HG02973 (cell line): ENCODE results near the gene ADH7.

Experiments used
- ATAC-seq: cut with Tn5 transposase; IDR thresholded peaks from one replicate; pipeline ENCODE4 v1.9.1; 2021; ENCODE audit warnings: moderate library complexity; ENCODE audit not compliant: unreplicated experiment

The ADH7 gene

DNA sequence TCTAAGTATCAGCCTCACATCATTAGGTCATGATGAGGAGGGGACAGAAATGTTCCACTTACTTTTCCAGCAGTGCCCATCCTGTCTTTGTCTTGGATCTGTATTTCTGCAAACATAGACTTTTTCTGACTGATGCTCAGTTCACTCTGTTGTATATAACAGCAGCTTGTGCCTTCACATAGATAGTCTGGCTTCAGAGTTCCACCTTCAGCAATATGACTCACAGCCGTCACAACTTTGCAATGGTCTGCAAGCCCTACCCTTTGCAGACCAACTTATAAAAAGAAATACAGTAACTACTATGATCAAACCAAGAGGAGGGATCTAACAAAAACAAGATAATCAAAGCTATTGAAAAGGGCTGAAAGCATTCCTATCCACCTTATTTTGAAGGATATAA is at the start of gene ADH7:
Gene ADH7 (minus strand): TSS at position 189 of the 400 bp plus-strand sequence. CDS start 109 bp downstream, at position 80.
- no peak for ATAC-seq

DNA sequence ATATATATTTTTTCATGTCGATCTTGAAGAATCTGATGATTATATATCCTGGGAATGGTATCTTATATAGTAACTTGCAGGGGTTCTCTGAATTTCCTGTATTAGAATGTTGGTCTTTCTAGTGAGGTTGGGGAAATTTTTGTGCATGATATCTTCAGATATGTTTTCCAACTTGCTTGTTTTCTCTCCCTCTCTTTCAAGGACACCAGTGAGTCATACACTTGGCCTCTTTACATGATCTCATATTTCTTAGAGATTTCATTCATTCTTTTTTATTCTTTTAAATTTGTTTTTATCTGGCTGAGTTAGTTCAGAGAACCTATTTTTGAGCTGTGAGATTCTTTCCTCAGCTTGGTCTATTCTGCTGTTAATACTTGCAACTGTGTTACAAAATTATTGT is 48.5 kb upstream of the ADH7 start:
- no peak for ATAC-seq

- ATAC-seq: no peak
Measured at GRCh38 chr4:99473131-99473530, 38.0 kb upstream of the ADH7 start.

GRCh38 chr4:99471896-99472295 is 36.8 kb upstream of the ADH7 start:
- ATAC-seq: no peak

GRCh38 chr4:99471349-99471748 is 36.2 kb upstream of the ADH7 start:
- ATAC-seq: no peak

- ATAC-seq: no peak
Measured at GRCh38 chr4:99468889-99469288, 33.7 kb upstream of the ADH7 start.

- no peak for ATAC-seq
Measured at GRCh38 chr4:99467887-99468286, 32.7 kb upstream of the ADH7 start.

- no peak for ATAC-seq
Measured at GRCh38 chr4:99463566-99463965, 28.4 kb upstream of the ADH7 start.

DNA sequence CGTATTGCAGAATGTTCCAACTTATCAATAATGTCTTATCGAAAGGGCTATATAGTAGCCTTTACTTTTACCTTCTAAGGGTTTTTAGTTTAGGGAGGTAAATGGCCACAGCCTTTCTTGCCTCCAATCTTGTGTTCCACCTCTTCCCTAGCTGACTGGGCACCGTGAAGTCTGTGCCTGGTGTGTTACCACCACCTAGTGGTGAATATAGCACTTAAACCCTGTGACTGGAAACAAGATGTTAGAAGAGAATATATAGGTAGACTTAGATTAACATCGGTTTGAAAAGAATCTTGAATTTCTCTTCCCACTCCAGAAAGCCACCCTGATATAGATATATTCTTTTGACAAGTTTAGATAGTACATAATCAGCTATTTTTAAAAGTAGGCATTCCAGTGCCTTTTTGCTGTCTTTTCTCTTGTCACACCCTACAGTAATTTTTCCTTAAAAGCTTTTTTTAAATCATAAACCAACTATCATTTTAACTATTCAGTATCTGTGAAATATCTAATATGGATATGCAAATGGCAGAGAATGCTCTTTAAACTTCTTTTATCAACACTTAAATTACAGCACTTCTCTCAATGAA is 27.8 kb upstream of the ADH7 start:
- peak; percentile 96 for ATAC-seq

GRCh38 chr4:99461623-99462401 is 26.7 kb upstream of the ADH7 start:
- ATAC-seq: no peak

- no peak for ATAC-seq
Measured at GRCh38 chr4:99459546-99460042, 24.5 kb upstream of the ADH7 start.

- ATAC-seq: no peak
Measured at GRCh38 chr4:99458911-99459447, 23.8 kb upstream of the ADH7 start.

DNA sequence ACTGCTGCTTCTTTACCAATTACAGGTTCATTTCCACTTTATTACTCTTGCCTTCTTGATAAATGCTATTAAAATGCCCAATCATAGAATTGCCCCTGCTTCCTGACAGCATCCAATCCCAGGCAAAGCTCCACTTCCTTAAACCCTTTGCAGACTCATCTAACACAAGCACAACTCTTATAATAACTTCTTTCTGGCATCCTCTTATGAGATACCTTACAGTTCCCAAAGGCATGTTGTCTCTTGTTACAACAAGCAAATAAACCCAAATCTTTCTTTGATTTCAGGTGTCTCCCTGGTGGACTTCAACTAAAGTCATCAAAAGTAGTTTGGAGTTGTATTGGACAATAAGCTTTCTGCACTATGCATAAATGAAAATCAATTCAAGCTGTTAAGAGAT is 22.5 kb upstream of the ADH7 start:
- no peak for ATAC-seq

DNA sequence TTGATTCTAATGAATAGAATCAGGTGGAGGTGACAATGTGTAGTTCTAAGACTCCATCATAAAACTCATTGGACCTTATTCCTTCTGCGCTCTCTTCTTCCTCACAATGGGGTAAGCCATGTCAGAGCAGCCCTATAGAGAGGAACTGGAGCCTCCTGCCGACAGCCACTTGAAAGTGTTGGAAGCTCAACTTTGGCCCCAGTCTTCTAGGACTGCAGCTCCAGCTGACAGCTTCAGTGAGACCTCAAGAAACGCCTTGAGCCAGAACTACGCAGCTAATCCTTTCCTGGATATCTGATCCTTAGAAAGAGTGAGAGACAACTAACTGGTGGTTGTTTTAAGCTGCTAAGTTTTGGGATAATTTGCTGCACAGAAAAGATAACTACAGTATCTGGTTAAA is 22.1 kb upstream of the ADH7 start:
- no peak for ATAC-seq

- ATAC-seq: peak; percentile 13
Measured at GRCh38 chr4:99447513-99447912, 12.4 kb upstream of the ADH7 start.

DNA sequence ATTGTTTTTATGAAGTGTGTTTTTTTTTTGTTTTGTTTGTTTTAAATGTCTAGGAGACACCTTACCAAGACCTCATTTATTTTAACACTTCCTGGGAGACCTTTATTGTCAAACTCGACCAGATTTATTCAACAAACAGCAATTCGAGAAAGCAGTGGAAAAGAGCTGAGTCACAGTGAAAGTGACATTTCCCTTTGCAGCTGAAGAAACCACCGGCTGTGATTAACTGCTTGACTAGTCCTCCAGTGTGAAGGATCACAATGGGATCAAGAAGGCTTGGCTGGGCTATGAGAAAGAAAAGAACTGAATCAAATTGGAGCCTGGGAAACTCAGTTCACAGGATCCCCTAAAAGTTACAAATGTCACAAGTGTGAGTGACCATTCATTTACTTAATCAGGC is 11.9 kb upstream of the ADH7 start:
- ATAC-seq: peak; percentile 91

GRCh38 chr4:99438405-99438780 is 3.3 kb upstream of the ADH7 start:
- ATAC-seq: no peak

DNA sequence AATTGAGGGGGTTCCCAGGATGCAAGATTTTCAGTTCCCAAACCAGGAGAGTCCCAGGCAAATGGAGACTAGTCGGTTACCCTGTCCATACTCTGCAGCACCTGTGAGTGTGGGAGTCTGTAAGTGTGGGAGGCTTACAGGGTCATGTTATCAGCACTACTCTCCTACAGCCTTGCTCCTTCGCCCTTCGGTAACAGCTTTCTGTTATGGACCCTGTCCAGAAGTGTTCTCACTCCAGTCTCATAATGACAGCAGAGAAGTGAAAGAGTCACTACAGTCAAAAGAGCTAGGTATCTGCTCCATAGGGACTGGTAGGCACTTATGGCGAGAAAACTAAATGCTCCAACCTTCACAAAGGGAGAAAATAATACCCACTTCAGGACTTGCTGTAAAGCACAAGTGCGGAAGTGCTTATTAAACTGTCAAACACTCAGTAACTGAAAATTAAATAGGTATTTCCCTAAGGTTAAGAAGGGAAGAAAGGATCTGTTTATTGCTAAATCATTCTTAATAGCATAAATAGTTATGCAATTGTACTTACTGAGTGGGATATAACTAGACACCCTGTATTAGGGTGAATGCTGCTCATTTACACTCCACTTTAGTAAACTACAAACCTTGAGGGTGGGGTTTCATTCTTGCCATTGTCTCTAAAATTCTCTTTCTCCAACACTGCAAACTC is 2.7 kb upstream of the ADH7 start:
- no peak for ATAC-seq

GRCh38 chr4:99436976-99437722 is 2.0 kb upstream of the ADH7 start:
- ATAC-seq: no peak

GRCh38 chr4:99436462-99436861 is 1.3 kb upstream of the ADH7 start:
- no peak for ATAC-seq

DNA sequence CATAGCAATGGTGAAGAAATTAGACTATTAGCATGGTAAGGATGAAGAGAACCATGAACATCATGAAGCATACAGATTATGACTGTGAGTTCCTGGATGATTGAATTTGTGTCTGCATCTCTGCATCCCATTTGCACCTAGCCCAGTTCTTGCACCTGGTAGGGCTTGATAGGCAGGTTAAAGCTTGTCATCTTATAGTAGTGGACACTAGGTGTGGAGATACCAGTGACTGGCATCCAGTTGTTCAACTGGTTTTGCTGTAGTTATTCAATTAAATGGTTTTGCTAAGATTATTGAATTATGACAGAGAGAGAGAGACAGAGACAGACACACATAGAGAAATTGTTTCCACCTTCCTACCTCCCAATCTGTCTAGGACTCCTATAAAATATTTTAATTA is 5.0 kb downstream of the ADH7 start:
- no peak for ATAC-seq
